ENCODE data around the gene ENC1. TPM values are rescaled to one million over a fixed set of nuclear protein-coding genes. Genes with fewer than 3 reads are reported as not detected.

ENC1 gene
- total and polyA plus RNA-seq, 4 experiments from 2014 or later, result 0.10 to 0.84 (median 0.68) TPM

DNA sequence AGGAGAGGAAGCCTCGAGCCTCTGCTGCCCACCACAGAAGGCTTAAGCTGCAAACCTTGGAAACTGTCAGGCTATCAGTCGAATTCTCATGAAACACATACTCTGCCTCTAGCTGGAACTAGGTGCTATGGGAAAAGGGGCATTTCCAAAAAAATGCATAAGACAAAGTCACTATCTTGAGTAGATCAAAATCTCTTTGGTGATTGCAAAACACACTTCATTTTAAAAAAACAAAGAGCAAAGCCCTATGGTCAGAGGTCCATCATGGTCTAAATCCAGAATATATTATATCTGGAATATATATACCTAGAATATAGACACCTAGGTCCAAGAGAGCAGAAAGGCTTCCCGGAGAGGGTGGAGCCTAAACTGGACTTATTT, 59.8 kb downstream of the ENC1 start:
- Mint-ChIP-seq H3K4me3 (no peak overlapping the region), H3K9me3 (no peaks in the 10 kb centered on the region), H3K4me1 (peaks cover 29 to 52% (median 36%) of the 10 kb centered on the region in 4 donors), H3K27me3 (no peaks in the 10 kb centered on the region), H3K27ac (peak overlapping the region in 1 of 7 donors; percentile 84), H3K36me3 (no peaks in the 10 kb centered on the region)
- no peak for DNase-seq
- no peaks in the 10 kb centered on the region for H3K9me3 ChIP-seq (ENCODE audit: control insufficient read depth in 1 of 2, low read length in 2 of 2)
- intact Hi-C loops (cut with micrococcal nuclease), result no loop called here
- no peaks in the 10 kb centered on the region for H3K36me3 ChIP-seq (ENCODE audit: insufficient read depth, low read length)
- H3K27ac ChIP-seq (ENCODE audit: low read depth, low read length), result no peak overlapping the region
- CTCF ChIA-PET (ENCODE audit: partially characterized antibody), result interaction anchor here (1.1 kb wide), 1 partner anchor 62 kb away, joined by 4 read pairs; no protein-coding TSS in a partner anchor
- no peak overlapping the region for H3K4me3 ChIP-seq (ENCODE audit: low read length in 2 of 2)
- peaks cover 43% of the 10 kb centered on the region for H3K4me1 ChIP-seq (ENCODE audit: insufficient read depth, low read length)
- POLR2A ChIA-PET (ENCODE audit: partially characterized antibody), result no interaction called here
- H3K27me3 ChIP-seq (ENCODE audit: insufficient read depth, low read length), result no peaks in the 10 kb centered on the region

DNA sequence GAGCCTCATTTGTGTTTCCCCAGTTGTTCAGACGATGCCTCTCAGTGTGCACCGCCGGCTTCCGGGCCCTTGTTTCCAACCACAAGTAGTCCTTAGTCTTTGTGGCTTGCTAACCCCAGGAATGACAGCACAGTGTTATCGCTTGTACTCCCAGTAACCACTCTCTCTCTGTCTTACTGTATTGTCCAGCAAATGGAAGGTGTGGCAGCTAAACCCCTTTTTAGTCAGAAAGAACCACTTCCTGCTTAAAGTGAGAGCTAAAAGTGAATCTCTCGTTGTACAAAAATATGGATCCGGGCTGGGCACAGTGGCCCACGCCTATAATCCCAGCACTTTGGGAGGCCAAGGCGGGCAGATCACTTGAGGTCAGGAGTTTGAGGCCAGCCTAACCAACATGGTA, 61.3 kb downstream of the ENC1 start:
- POLR2A ChIA-PET (ENCODE audit: partially characterized antibody), result interaction anchor here (0.8 to 1.2 kb wide), 2 partner anchors 61 to 109 kb away, joined by 3 read pairs; partner anchors contain the start of gene ENC1
- intact Hi-C loops (cut with micrococcal nuclease), result no loop called here
- H3K27me3 Mint-ChIP-seq, result no peaks in the 10 kb centered on the region
- Histone ChIP-seq H3K36me3 (ENCODE audit: insufficient read depth, low read length) (no peaks in the 10 kb centered on the region), H3K4me3 (ENCODE audit: low read length in 2 of 2) (no peak overlapping the region), H3K27me3 (ENCODE audit: insufficient read depth, low read length) (no peaks in the 10 kb centered on the region), H3K4me1 (ENCODE audit: insufficient read depth, low read length) (peaks cover 48% of the 10 kb centered on the region), H3K27ac (ENCODE audit: low read depth, low read length) (peak overlapping the region; percentile 23), H3K9me3 (ENCODE audit: control insufficient read depth in 1 of 2, low read length in 2 of 2) (no peaks in the 10 kb centered on the region)
- peaks cover 31 to 56% (median 40%) of the 10 kb centered on the region in 4 donors for H3K4me1 Mint-ChIP-seq
- H3K36me3 Mint-ChIP-seq, result no peaks in the 10 kb centered on the region
- no peaks in the 10 kb centered on the region for H3K9me3 Mint-ChIP-seq
- H3K27ac Mint-ChIP-seq, result peak overlapping the region; percentile 49 to 92 (median 84)
- DNase-seq, result peak; percentile 60 to 83 (median 68)
- H3K4me3 Mint-ChIP-seq, result peak overlapping the region; percentile 46 to 84 (median 71)
- CTCF ChIA-PET (ENCODE audit: partially characterized antibody), result no interaction called here

DNA sequence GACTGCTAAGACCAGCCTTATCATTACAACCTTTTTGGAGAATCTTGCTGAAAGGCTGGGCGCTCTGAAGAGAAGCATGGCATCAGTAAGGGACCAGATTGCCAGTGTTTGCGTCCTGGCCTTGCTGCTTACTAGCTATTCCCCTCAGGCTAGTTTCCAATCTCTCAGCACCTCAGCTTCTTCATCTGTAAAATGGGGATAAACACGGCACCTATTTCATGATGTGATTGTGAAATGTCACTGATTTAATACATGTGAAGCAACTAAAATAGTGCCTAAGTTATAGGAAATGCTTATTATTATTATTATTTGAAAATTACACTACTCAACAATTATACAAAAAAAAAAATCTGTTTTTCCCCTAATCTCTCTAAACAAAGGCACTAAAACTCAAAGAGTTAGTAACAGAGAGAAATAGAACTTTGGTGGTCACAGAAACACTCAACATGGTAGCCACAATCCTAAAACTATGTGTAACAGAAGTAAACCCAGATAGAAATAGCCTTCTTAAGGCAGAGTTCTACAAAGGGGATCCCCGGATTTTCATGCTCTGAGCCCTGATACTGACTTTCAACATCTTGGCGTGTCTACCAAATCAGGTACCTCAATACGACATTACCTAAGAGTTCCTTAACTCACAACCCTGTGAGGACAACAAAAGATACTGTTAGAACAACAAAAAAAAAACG, 62.0 kb downstream of the ENC1 start:
- CTCF ChIA-PET (ENCODE audit: partially characterized antibody), result no interaction called here
- Mint-ChIP-seq H3K9me3 (no peaks in the 10 kb centered on the region), H3K27ac (peak overlapping the region; percentile 49 to 92 (median 84)), H3K36me3 (no peaks in the 10 kb centered on the region), H3K27me3 (no peaks in the 10 kb centered on the region), H3K4me3 (peak overlapping the region; percentile 46 to 84 (median 71)), H3K4me1 (peaks cover 31 to 56% (median 40%) of the 10 kb centered on the region in 4 donors)
- no peak for DNase-seq
- H3K4me1 ChIP-seq (ENCODE audit: insufficient read depth, low read length), result peaks cover 48% of the 10 kb centered on the region
- H3K9me3 ChIP-seq (ENCODE audit: control insufficient read depth in 1 of 2, low read length in 2 of 2), result no peaks in the 10 kb centered on the region
- no peaks in the 10 kb centered on the region for H3K36me3 ChIP-seq (ENCODE audit: insufficient read depth, low read length)
- no peaks in the 10 kb centered on the region for H3K27me3 ChIP-seq (ENCODE audit: insufficient read depth, low read length)
- peak overlapping the region; percentile 23 for H3K27ac ChIP-seq (ENCODE audit: low read depth, low read length)
- no peak overlapping the region for H3K4me3 ChIP-seq (ENCODE audit: low read length in 2 of 2)
- intact Hi-C loops (cut with micrococcal nuclease), result no loop called here
- POLR2A ChIA-PET (ENCODE audit: partially characterized antibody), result interaction anchor here (0.8 to 1.2 kb wide), 2 partner anchors 62 to 110 kb away, joined by 3 read pairs; partner anchors contain the start of gene ENC1

Other genes starting within 250 kb of the ENC1 start
- gene HEXB, start 44.5 kb upstream of the ENC1 start, total RNA-seq, result 10 to 100 TPM; 62.3 to 70.9 TPM
- 100 to 1,000 TPM in 1 of 2 donors, 10 to 100 TPM in 1; 92.6 to 200 TPM for gene HEXB, start 44.5 kb upstream of the ENC1 start, polyA plus RNA-seq
- gene GFM2, start 126.4 kb upstream of the ENC1 start, total RNA-seq, result 10 to 100 TPM; 21.3 to 21.6 TPM
- 1 to 10 TPM; 9.5 to 9.7 TPM for gene GFM2, start 126.4 kb upstream of the ENC1 start, polyA plus RNA-seq
- gene NSA2, start 126.5 kb upstream of the ENC1 start, total RNA-seq, result 100 to 1,000 TPM; 103 to 120 TPM
- gene NSA2, start 126.5 kb upstream of the ENC1 start, polyA plus RNA-seq, result 10 to 100 TPM; 38.9 to 52.8 TPM
- gene FAM169A, start 225.7 kb upstream of the ENC1 start, total RNA-seq, result 10 to 100 TPM; 16.8 to 17.1 TPM
- gene FAM169A, start 225.7 kb upstream of the ENC1 start, polyA plus RNA-seq, result 1 to 10 TPM; 2.5 to 8.9 TPM